Ovary (tissue), 9 donors: ENCODE measurements around the gene NDST1. TPM values are rescaled to one million over a fixed set of nuclear protein-coding genes. Genes with fewer than 3 reads are reported as not detected.

Experiments used
- DNase-seq, 5 donors: peaks; one replicate each; pipeline ENCODE4 v3.0.0-alpha.2; 2019 to 2020
- H3K27ac ChIP-seq, 2 donors: fragments of 200-600 bp; one replicate each; pipeline versions ENCODE4 v1.5.1 to v1.8.0; 2019 to 2022
- H3K27me3 ChIP-seq: fragments of 200-600 bp; one replicate; pipeline ENCODE4 v1.8.0; 2022
- H3K36me3 ChIP-seq: fragments of 200-600 bp; sonication (generic); one replicate; pipeline ENCODE4 v1.5.1; 2019
- H3K4me1 ChIP-seq: one replicate; pipeline ENCODE4 v1.8.1; 2013; ENCODE audit warnings: mild to moderate bottlenecking, moderate library complexity; ENCODE audit not compliant: insufficient read depth
- H3K4me3 ChIP-seq: fragments of 200-600 bp; sonication (generic); one replicate; pipeline ENCODE4 v1.5.1; 2017
- H3K9me3 ChIP-seq, 2 donors: fragments of 200-600 bp in 1 of 2; sonication (generic) in 1 of 2; one replicate each; pipeline versions ENCODE4 v1.5.1 to v1.8.1; 2013 to 2019; ENCODE audit warnings: mild to moderate bottlenecking in 1 of 2, moderate library complexity in 1 of 2
- CTCF ChIP-seq, 3 donors: fragments of 450-650 bp in 2 of 3; fragments of 200-600 bp in 1 of 3; IDR thresholded peaks; one replicate each; pipeline versions ENCODE4 v1.5.1 to v1.8.0; 2016 to 2022; ENCODE audit warnings: antibody characterized with exemption in 3 of 3, mild to moderate bottlenecking in 1 of 3
- EP300 ChIP-seq: sonication (generic); formaldehyde crosslinking; IDR thresholded peaks from one replicate; pipeline ENCODE4 v1.6.1; 2017; ENCODE audit warnings: antibody characterized with exemption
- POLR2A ChIP-seq: fragments of 450-650 bp; IDR thresholded peaks from one replicate; pipeline ENCODE4 v1.6.1; 2017; ENCODE audit warnings: antibody characterized with exemption, mild to moderate bottlenecking, moderate library complexity
- WGBS, 3 donors: extraction: QIAGEN DNeasy Blood & Tissue Kit in 1 of 3; methylation state at CpG; one replicate each; pipeline versions ENCODE4 v1.1.5 to v1.1.7; 2013 to 2017; 5-methylcytosine and 5-hydroxymethylcytosine counted together
- intact Hi-C, 4 donors: fragments of 100-400 bp; cut with DNase I; formaldehyde crosslinking; loops; one replicate each; pipeline versions ENCODE4 v1.11.0 to v1.15.1; 2022 to 2023
- polyA plus RNA-seq, 2 donors: library from polyadenylated mRNA; stranded (reverse); fragments of 200-250 nt in 1 of 2; fragments of 350-450 nt in 1 of 2; fragmentation: Illumina TruSeq in 1 of 2; extraction: RNeasy Lipid Tissue Mini Kit (QIAGEN cat#74804) in 1 of 2; gene quantifications; one replicate each; pipeline ENCODE4 v1.2.3, GENCODE V29; 2013 to 2014
- total RNA-seq, 7 donors: library from RNA; depleted of rRNA in 2 of 7; stranded (reverse); fragments of >200 nt in 2 of 7; fragmentation: NEBNext Ultra II Directional in 3 of 7; extraction: Animal tissue kit (Norgen Biotek cat#: 25700) in 3 of 7; gene quantifications; one replicate each; pipeline versions ENCODE4 v1.1.0 to v1.2.4, GENCODE V29; 2016 to 2023
- donor health status: DM: no; HTN: no; CAD: no; lungs with moderate emphysema.
- donor health status: DM: no; HTN: no; CAD: no.
- donor health status: Bipolar disorder and iron deficiency.
- donor health status: DM: yes; HTN: yes; CAD: no.
- donor health status: DM: no; HTN: no; CAD: no.
- donor health status: DM: yes; HTN: yes; CAD: no.

The NDST1 gene
- total and polyA plus RNA-seq, 9 donors, result 31.0 to 139 (median 90.3) TPM

DNA sequence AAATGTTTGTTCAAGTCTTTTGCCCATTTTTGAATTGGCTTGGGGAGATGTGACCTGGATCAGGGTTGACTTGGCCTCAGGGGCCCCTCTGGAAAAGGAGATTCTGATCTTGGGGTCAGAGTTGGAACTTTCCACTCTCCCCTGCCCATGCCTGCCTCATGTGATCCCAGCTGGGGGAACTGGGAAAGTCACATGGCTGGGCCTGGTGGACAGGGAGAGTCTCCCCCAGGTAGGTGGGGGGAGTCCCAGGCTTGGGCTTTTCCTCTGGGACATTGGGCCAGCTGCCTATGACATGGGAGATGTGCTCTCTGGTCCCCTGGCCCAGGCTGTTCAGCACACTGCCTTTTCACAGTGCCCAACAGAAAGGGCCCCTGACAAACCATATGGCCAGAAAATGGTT, 60.7 kb downstream of the NDST1 start:
- H3K36me3 ChIP-seq, result no peaks in the 10 kb centered on the region
- no peaks in the 10 kb centered on the region for H3K27me3 ChIP-seq
- no peaks in the 10 kb centered on the region for H3K9me3 ChIP-seq
- no peak overlapping the region for H3K4me3 ChIP-seq
- DNase-seq, result peak in 2 of 5 donors; percentile 10 to 13
- H3K27ac ChIP-seq, result no peak overlapping the region
- no peak for TF ChIP-seq CTCF (IDR thresholded peaks at IDR 0.05)
- TF ChIP-seq POLR2A, result no peak
- no peak for TF ChIP-seq EP300
- intact Hi-C loops, result loop anchor here in 1 of 4 donors (10.0 kb wide), 1 partner anchor 276 kb away; the partner anchor contains the start of gene IRGM
- H3K4me1 ChIP-seq, result peaks cover 3% of the 10 kb centered on the region

DNA sequence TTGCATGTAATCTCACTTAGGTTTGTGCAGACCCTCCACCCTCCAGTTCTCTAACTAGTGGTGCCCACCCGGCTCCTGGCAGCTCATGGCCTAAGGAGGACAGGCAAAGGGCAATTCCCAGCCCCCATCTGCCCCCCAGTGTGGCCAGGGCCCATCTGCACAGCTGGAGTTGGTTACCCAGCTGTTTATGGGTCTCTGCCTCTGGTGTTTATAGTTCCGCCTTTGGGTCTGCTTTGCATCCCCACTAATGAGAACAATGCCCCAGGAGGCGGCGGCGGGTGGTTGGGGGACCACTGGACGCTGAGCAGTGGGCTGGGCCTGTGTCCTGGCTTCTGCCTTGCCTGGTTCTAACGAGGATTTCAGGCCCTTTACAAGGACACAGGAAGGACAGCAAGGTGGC, 62.4 kb downstream of the NDST1 start:
- DNase-seq, result peak in 2 of 5 donors; percentile 11 to 12
- Histone ChIP-seq H3K4me1 (peaks cover 3% of the 10 kb centered on the region), H3K27me3 (no peaks in the 10 kb centered on the region), H3K4me3 (no peak overlapping the region), H3K27ac (no peak overlapping the region), H3K36me3 (no peaks in the 10 kb centered on the region), H3K9me3 (no peaks in the 10 kb centered on the region)
- 88 to 92% (median 90%) methylated on average over 7 of the region's 7 CpGs for WGBS, 3 donors
- intact Hi-C loops, result no loop called here
- no peak for TF ChIP-seq CTCF (IDR thresholded peaks at IDR 0.05)
- TF ChIP-seq EP300, result no peak
- TF ChIP-seq POLR2A, result no peak

DNA sequence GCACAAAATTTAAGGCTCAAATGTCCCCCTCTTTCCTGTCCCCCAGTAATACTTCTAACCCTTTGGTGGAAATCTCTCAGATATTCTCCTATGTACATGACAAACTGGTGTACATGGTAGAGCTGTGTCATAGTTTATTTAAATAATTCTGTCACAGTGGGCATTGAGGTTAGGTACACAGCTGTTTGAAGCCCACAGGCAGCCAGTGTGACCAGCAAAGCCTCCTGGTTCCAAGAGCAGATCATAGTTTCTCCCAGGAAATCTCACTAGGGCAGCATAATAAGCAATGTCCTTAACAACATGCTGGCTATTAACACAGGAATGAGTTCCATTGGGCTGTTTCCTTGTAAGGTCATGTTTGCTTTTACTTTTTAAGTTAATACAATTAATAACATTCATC, 63.9 kb downstream of the NDST1 start:
- H3K9me3 ChIP-seq, result no peaks in the 10 kb centered on the region
- DNase-seq, result no peak
- TF ChIP-seq CTCF (IDR thresholded peaks at IDR 0.05), result no peak
- no peak overlapping the region for H3K4me3 ChIP-seq
- peaks cover 3% of the 10 kb centered on the region for H3K4me1 ChIP-seq
- no peaks in the 10 kb centered on the region for H3K27me3 ChIP-seq
- no peak overlapping the region for H3K27ac ChIP-seq
- H3K36me3 ChIP-seq, result no peaks in the 10 kb centered on the region
- intact Hi-C loops, result no loop called here

- intact Hi-C loops, result loop anchor here in 1 of 4 donors (1.0 kb wide), 1 partner anchor 25 kb away; no protein-coding TSS in a partner anchor
- TF ChIP-seq EP300, result no peak
- no peak for TF ChIP-seq POLR2A
- no peak for TF ChIP-seq CTCF (IDR thresholded peaks at IDR 0.05)
- 7 to 43% (median 15%) methylated on average over 5 of the region's 5 CpGs for whole genome bisulfite sequencing, 3 donors
- H3K4me3 ChIP-seq, result no peak overlapping the region
- H3K27ac ChIP-seq, result no peak overlapping the region
- peaks cover 2% of the 10 kb centered on the region for H3K4me1 ChIP-seq
- no peaks in the 10 kb centered on the region for H3K27me3 ChIP-seq
- no peaks in the 10 kb centered on the region for H3K36me3 ChIP-seq
- DNase-seq, result peak in 1 of 5 donors; percentile 22
- no peaks in the 10 kb centered on the region for H3K9me3 ChIP-seq
Measured at GRCh38 chr5:150573216-150573615, 65.3 kb downstream of the NDST1 start.
